Measurements from ENCODE around the gene ANKRD40CL.
"Not testable (repeated sequence)": the region's sequence is repeated elsewhere in the genome, so short reads cannot be mapped to it uniquely, and the experiment has no call there.

Gene ANKRD40CL
- 0 reads per million in 9 experiments for total RNA-seq

GRCh38 chr17:50767446-50767845, at the start of gene ANKRD40CL:
TSS of gene ANKRD40CL (minus strand) at chr17:50767518. CDS start at chr17:50766913, 605 bp downstream.
- Mint-ChIP-seq H3K27me3 (peaks cover 10 to 13% of the 10 kb centered on the region in 2 donors), H3K27ac (peak within 1 kb of the TSS in 1 of 2 donors; percentile 79), H3K4me1 (ENCODE audit: low read depth in 2 of 2) (peaks cover 18 to 26% of the 10 kb centered on the region in 2 donors), H3K36me3 (ENCODE audit: insufficient read depth) (no peaks in the 10 kb centered on the region), H3K9me3 (no peaks in the 10 kb centered on the region), H3K4me3 (no peak within 1 kb of the TSS)
- ATAC-seq (replicated peaks) (no peak), DNase-seq (no peak)

- Mint-ChIP-seq H3K27me3 (peaks cover 9 to 23% of the 10 kb centered on the region in 2 donors), H3K4me3 (no peak overlapping the region), H3K4me1 (ENCODE audit: low read depth in 2 of 2) (peaks cover 9% of the 10 kb centered on the region in 2 donors), H3K36me3 (ENCODE audit: insufficient read depth) (no peaks in the 10 kb centered on the region), H3K27ac (no peak overlapping the region), H3K9me3 (no peaks in the 10 kb centered on the region)
- ATAC-seq (replicated peaks) = no peak
- no peak for DNase-seq
Measured at GRCh38 chr17:50816271-50816670, 49.0 kb upstream of the ANKRD40CL start.

GRCh38 chr17:50815400-50815799, 48.1 kb upstream of the ANKRD40CL start:
- DNase-seq (no peak), ATAC-seq (replicated peaks) (no peak)
- H3K4me3 Mint-ChIP-seq = no peak overlapping the region
- peaks cover 9% of the 10 kb centered on the region in 2 donors for H3K4me1 Mint-ChIP-seq (ENCODE audit: low read depth in 2 of 2)
- H3K27ac Mint-ChIP-seq = no peak overlapping the region
- H3K27me3 Mint-ChIP-seq = peaks cover 9 to 23% of the 10 kb centered on the region in 2 donors
- no peaks in the 10 kb centered on the region for H3K9me3 Mint-ChIP-seq
- H3K36me3 Mint-ChIP-seq (ENCODE audit: insufficient read depth) = no peaks in the 10 kb centered on the region

- no peak for ATAC-seq (replicated peaks)
- Mint-ChIP-seq H3K9me3 (no peaks in the 10 kb centered on the region), H3K27ac (no peak overlapping the region), H3K4me3 (no peak overlapping the region), H3K36me3 (ENCODE audit: insufficient read depth) (no peaks in the 10 kb centered on the region), H3K27me3 (peaks cover 9 to 19% of the 10 kb centered on the region in 2 donors), H3K4me1 (ENCODE audit: low read depth in 2 of 2) (peaks cover 3 to 4% of the 10 kb centered on the region in 2 donors)
- no peak for DNase-seq
Measured at GRCh38 chr17:50813583-50813982, 46.3 kb upstream of the ANKRD40CL start.

GRCh38 chr17:50808888-50809287, 41.6 kb upstream of the ANKRD40CL start:
- H3K9me3 Mint-ChIP-seq = no peaks in the 10 kb centered on the region
- peaks cover 0 to 3% of the 10 kb centered on the region in 2 donors for H3K27me3 Mint-ChIP-seq
- H3K36me3 Mint-ChIP-seq (ENCODE audit: insufficient read depth) = no peaks in the 10 kb centered on the region
- no peaks in the 10 kb centered on the region for H3K4me1 Mint-ChIP-seq (ENCODE audit: low read depth in 2 of 2)
- H3K4me3 Mint-ChIP-seq = no peak overlapping the region
- H3K27ac Mint-ChIP-seq = no peak overlapping the region
- ATAC-seq (replicated peaks) (no peak), DNase-seq (no peak)

- H3K9me3 Mint-ChIP-seq = no peaks in the 10 kb centered on the region
- no peaks in the 10 kb centered on the region for H3K27me3 Mint-ChIP-seq
- no peaks in the 10 kb centered on the region for H3K36me3 Mint-ChIP-seq (ENCODE audit: insufficient read depth)
- H3K27ac Mint-ChIP-seq = no peak overlapping the region
- H3K4me3 Mint-ChIP-seq = no peak overlapping the region
- ATAC-seq (replicated peaks) = no peak
- no peaks in the 10 kb centered on the region for H3K4me1 Mint-ChIP-seq (ENCODE audit: low read depth in 2 of 2)
- DNase-seq = no peak
Measured at GRCh38 chr17:50808413-50808812, 41.1 kb upstream of the ANKRD40CL start.

- H3K9me3 Mint-ChIP-seq = no peaks in the 10 kb centered on the region
- H3K27ac Mint-ChIP-seq = no peak overlapping the region
- H3K4me1 Mint-ChIP-seq (ENCODE audit: low read depth in 2 of 2) = no peaks in the 10 kb centered on the region
- no peak overlapping the region for H3K4me3 Mint-ChIP-seq
- ATAC-seq (replicated peaks) = no peak
- no peaks in the 10 kb centered on the region for H3K27me3 Mint-ChIP-seq
- no peaks in the 10 kb centered on the region for H3K36me3 Mint-ChIP-seq (ENCODE audit: insufficient read depth)
- no peak for DNase-seq
Measured at GRCh38 chr17:50807675-50808074, 40.4 kb upstream of the ANKRD40CL start.

GRCh38 chr17:50807009-50807408, 39.7 kb upstream of the ANKRD40CL start:
- H3K36me3 Mint-ChIP-seq (ENCODE audit: insufficient read depth) = no peaks in the 10 kb centered on the region
- ATAC-seq (replicated peaks) (no peak), DNase-seq (no peak)

GRCh38 chr17:50806141-50806643, 38.9 kb upstream of the ANKRD40CL start:
- Mint-ChIP-seq H3K27ac (no peak overlapping the region), H3K27me3 (no peaks in the 10 kb centered on the region), H3K36me3 (ENCODE audit: insufficient read depth) (no peaks in the 10 kb centered on the region), H3K4me3 (no peak overlapping the region), H3K9me3 (no peaks in the 10 kb centered on the region), H3K4me1 (ENCODE audit: low read depth in 2 of 2) (no peaks in the 10 kb centered on the region)
- no peak for DNase-seq
- no peak for ATAC-seq (replicated peaks)

More at GRCh38 chr17:50807009-50807408, 39.7 kb upstream of the ANKRD40CL start:
- Mint-ChIP-seq H3K27me3 (no peaks in the 10 kb centered on the region), H3K4me3 (no peak overlapping the region), H3K4me1 (ENCODE audit: low read depth in 2 of 2) (no peaks in the 10 kb centered on the region), H3K9me3 (no peaks in the 10 kb centered on the region), H3K27ac (no peak overlapping the region)

GRCh38 chr17:50805486-50805885, 38.2 kb upstream of the ANKRD40CL start:
- Mint-ChIP-seq H3K36me3 (ENCODE audit: insufficient read depth) (no peaks in the 10 kb centered on the region), H3K27ac (no peak overlapping the region), H3K27me3 (no peaks in the 10 kb centered on the region), H3K4me3 (no peak overlapping the region), H3K4me1 (ENCODE audit: low read depth in 2 of 2) (no peaks in the 10 kb centered on the region), H3K9me3 (no peaks in the 10 kb centered on the region)
- DNase-seq (no peak), ATAC-seq (replicated peaks) (no peak)

GRCh38 chr17:50804749-50805475, 37.6 kb upstream of the ANKRD40CL start:
- not testable (repeated sequence) for H3K27me3 Mint-ChIP-seq; ATAC-seq (replicated peaks); H3K4me3 Mint-ChIP-seq; H3K36me3 Mint-ChIP-seq (ENCODE audit: insufficient read depth); H3K4me1 Mint-ChIP-seq (ENCODE audit: low read depth in 2 of 2); H3K9me3 Mint-ChIP-seq; DNase-seq; H3K27ac Mint-ChIP-seq

- Mint-ChIP-seq H3K36me3 (ENCODE audit: insufficient read depth) (no peaks in the 10 kb centered on the region), H3K9me3 (no peaks in the 10 kb centered on the region), H3K27ac (no peak overlapping the region), H3K4me1 (ENCODE audit: low read depth in 2 of 2) (no peaks in the 10 kb centered on the region), H3K27me3 (peaks cover 0 to 7% of the 10 kb centered on the region in 2 donors), H3K4me3 (no peak overlapping the region)
- no peak for DNase-seq
- ATAC-seq (replicated peaks) = no peak
Measured at GRCh38 chr17:50803676-50804075, 36.4 kb upstream of the ANKRD40CL start.

GRCh38 chr17:50802609-50803571, 35.6 kb upstream of the ANKRD40CL start:
- Mint-ChIP-seq H3K4me3 (no peak overlapping the region), H3K9me3 (no peaks in the 10 kb centered on the region), H3K27me3 (peaks cover 0 to 7% of the 10 kb centered on the region in 2 donors)

More at GRCh38 chr17:50802609-50803571, 35.6 kb upstream of the ANKRD40CL start:
- H3K36me3 Mint-ChIP-seq (ENCODE audit: insufficient read depth) = no peaks in the 10 kb centered on the region
- ATAC-seq (replicated peaks) (no peak), DNase-seq (no peak)
- no peaks in the 10 kb centered on the region for H3K4me1 Mint-ChIP-seq (ENCODE audit: low read depth in 2 of 2)
- no peak overlapping the region for H3K27ac Mint-ChIP-seq

Measured in effector memory CD8-positive, alpha-beta T cell (primary cell).